ENCODE measurements around the gene GOLM1.

DNA sequence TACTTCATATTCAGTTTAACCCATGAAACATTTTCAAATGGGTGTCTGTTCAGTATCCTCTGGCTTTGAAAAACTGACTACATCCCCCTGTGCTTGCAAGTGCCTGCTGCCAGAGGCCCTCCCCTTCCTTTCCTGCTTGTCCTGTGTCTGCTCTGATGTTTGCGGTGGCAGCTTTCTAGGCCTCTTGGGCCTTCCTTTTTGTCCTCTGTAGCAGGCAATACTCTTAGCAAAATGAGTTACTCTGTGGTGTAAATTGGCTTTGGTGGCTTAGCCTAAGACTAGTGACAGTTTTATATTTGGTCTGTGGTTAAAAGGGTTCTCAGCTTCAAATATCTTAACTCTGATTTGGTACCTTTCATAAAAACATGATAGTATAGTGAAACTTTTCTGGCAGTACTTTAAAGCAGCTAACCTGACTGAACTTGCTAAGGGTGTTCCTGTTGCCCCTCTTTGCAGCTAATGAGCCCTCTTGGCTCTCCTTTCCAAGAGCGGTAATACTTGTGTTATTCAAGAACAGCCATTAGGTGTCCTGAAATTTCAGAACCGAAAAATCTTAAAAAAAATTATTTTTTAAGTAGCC lies 76.6 kb downstream of the GOLM1 start:
- TF ChIP-seq POLR2A (IDR thresholded peaks at IDR 0.05; ENCODE audit: control extremely low read depth in 1 of 2, low read depth in 2 of 2, low read length in 2 of 2) (no peak), BRCA1 (IDR thresholded peaks at IDR 0.05; ENCODE audit: low read depth, low read length) (no peak)
